ENCODE measurements around the gene CHEK1. TPM values are rescaled to one million over a fixed set of nuclear protein-coding genes. Genes with fewer than 3 reads are reported as not detected.
"Not testable (repeated sequence)": the region's sequence is repeated elsewhere in the genome, so short reads cannot be mapped to it uniquely, and the experiment has no call there.

The CHEK1 gene
- total RNA-seq, 4 donors from 2014 or later = 0.60 to 1.5 (median 0.91) TPM

DNA sequence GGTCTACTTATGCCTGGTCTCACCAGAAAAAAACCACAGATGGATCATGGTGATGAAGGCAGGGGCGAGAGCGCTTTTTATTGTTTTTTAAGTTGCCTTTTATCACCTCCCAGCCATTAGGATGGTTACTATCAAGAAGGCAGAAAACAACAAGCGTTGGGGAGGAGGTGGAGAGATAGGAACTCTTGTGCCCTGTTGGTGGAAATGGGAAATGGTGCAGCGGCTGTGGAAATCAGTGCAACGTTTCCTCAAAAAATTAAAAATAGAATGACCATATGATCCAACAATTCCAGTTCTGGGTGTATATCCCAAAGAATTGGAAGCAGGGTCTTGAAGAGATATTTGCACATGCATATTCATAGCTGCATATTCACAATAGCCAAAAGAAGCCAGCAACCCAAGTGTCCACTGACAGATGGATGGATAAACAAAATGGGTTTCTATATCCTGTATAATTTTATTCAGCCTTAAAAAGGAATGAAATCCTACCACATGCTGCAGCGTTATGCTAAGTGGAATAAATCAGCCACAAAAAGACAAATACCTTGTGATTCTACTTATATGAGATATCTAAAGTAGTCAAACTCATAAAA is 76.2 kb downstream of the CHEK1 start:
- 78 to 84% methylated on average over 6 of the region's 6 CpGs for WGBS, 2 donors
- no peaks in the 10 kb centered on the region for H3K9me3 ChIP-seq
- H3K4me1 ChIP-seq = no peaks in the 10 kb centered on the region
- DNase-seq (ENCODE audit: low spot score in 2 of 2) = no peak
- no peak overlapping the region for H3K27ac ChIP-seq
- no peaks in the 10 kb centered on the region for H3K27me3 ChIP-seq
- TF ChIP-seq POLR2A (IDR thresholded peaks at IDR 0.05) (no peak), EP300 (IDR thresholded peaks at IDR 0.05) (no peak)
- TF ChIP-seq, protein P1, sequence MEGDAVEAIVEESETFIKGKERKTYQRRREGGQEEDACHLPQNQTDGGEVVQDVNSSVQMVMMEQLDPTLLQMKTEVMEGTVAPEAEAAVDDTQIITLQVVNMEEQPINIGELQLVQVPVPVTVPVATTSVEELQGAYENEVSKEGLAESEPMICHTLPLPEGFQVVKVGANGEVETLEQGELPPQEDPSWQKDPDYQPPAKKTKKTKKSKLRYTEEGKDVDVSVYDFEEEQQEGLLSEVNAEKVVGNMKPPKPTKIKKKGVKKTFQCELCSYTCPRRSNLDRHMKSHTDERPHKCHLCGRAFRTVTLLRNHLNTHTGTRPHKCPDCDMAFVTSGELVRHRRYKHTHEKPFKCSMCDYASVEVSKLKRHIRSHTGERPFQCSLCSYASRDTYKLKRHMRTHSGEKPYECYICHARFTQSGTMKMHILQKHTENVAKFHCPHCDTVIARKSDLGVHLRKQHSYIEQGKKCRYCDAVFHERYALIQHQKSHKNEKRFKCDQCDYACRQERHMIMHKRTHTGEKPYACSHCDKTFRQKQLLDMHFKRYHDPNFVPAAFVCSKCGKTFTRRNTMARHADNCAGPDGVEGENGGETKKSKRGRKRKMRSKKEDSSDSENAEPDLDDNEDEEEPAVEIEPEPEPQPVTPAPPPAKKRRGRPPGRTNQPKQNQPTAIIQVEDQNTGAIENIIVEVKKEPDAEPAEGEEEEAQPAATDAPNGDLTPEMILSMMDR (IDR thresholded peaks at IDR 0.05) = no peak
- no peak overlapping the region for H3K4me3 ChIP-seq
- no peaks in the 10 kb centered on the region for H3K36me3 ChIP-seq

GRCh38 chr11:125701858-125702621 is 77.1 kb downstream of the CHEK1 start:
- H3K9me3 ChIP-seq = no peaks in the 10 kb centered on the region
- TF ChIP-seq POLR2A (IDR thresholded peaks at IDR 0.05) (no peak), EP300 (IDR thresholded peaks at IDR 0.05) (no peak)
- TF ChIP-seq, protein P1 (IDR thresholded peaks at IDR 0.05) = no peak
- no peaks in the 10 kb centered on the region for H3K4me1 ChIP-seq
- H3K27me3 ChIP-seq = no peaks in the 10 kb centered on the region
- H3K27ac ChIP-seq = no peak overlapping the region
- no peak for DNase-seq (ENCODE audit: low spot score in 2 of 2)
- H3K36me3 ChIP-seq = no peaks in the 10 kb centered on the region
- no peak overlapping the region for H3K4me3 ChIP-seq
- 36 to 40% methylated on average over 6 of the region's 6 CpGs for WGBS, 2 donors

- H3K4me1 ChIP-seq; H3K36me3 ChIP-seq; H3K27ac ChIP-seq; H3K4me3 ChIP-seq; H3K9me3 ChIP-seq; DNase-seq (ENCODE audit: low spot score in 2 of 2); H3K27me3 ChIP-seq: not testable (repeated sequence)
- WGBS, 2 donors = 89 to 90% methylated on average over 9 to 19 of the region's 24 CpGs
These were observed 79.7 kb downstream of the CHEK1 start for GRCh38 chr11:125704686-125705085.

DNA sequence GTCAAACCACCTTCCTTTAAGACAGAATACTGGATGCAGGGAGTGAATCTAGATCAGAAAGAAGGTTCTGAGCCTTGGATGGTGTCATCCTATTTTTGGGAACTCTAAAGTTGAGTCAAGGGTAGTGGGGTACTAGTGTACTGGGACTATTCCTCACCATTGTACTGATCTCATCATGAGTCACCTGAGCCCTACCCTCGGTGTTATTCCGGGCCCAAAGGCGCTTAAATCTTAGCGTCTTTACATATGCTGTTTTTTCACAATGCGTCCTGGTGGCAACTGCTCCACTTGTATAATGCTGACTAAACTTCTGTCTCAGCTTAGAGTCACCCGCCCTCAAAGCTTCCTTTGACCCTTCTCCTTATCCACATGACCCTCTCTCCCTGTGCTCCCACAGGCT is 95.8 kb downstream of the CHEK1 start:
- no peaks in the 10 kb centered on the region for H3K27me3 ChIP-seq
- no peak overlapping the region for H3K27ac ChIP-seq
- 78 to 88% methylated on average over 6 of the region's 6 CpGs for WGBS, 2 donors
- H3K36me3 ChIP-seq = no peaks in the 10 kb centered on the region
- no peak overlapping the region for H3K4me3 ChIP-seq
- DNase-seq (ENCODE audit: low spot score in 2 of 2) = no peak
- TF ChIP-seq POLR2A (IDR thresholded peaks at IDR 0.05) (no peak), EP300 (IDR thresholded peaks at IDR 0.05) (no peak)
- TF ChIP-seq, protein P1 (IDR thresholded peaks at IDR 0.05) = no peak
- H3K9me3 ChIP-seq = peaks cover 0 to 10% (median 0%) of the 10 kb centered on the region in 4 donors
- H3K4me1 ChIP-seq = no peaks in the 10 kb centered on the region

GRCh38 chr11:125724125-125724524 is 99.2 kb downstream of the CHEK1 start:
- H3K27me3 ChIP-seq = no peaks in the 10 kb centered on the region
- TF ChIP-seq, protein P1 (IDR thresholded peaks at IDR 0.05) = no peak
- TF ChIP-seq EP300 (IDR thresholded peaks at IDR 0.05) = no peak
- TF ChIP-seq POLR2A (IDR thresholded peaks at IDR 0.05) = no peak
- H3K4me3 ChIP-seq = no peak overlapping the region
- 79 to 93% methylated on average over 1 of the region's 1 CpG for WGBS, 2 donors
- H3K4me1 ChIP-seq = no peaks in the 10 kb centered on the region
- peaks cover 0 to 3% (median 0%) of the 10 kb centered on the region in 4 donors for H3K9me3 ChIP-seq
- H3K27ac ChIP-seq = no peak overlapping the region
- no peaks in the 10 kb centered on the region for H3K36me3 ChIP-seq
- DNase-seq (ENCODE audit: low spot score in 2 of 2) = no peak

Small RNA genes within 50 kb of the gene (small RNA-seq; reads per million reads assigned to genes)
- gene RNU2-35P = not detected

Other genes starting within 250 kb of the CHEK1 start
- 100 to 1,000 TPM in 1 of 4 donors, 10 to 100 TPM in 3; 73.8 to 109 (median 90.2) TPM for gene FEZ1, start 128.9 kb upstream of the CHEK1 start, total RNA-seq
- 10 to 100 TPM; 59.8 to 88.5 (median 76.1) TPM for gene EI24, start 55.7 kb upstream of the CHEK1 start, total RNA-seq
- 100 to 1,000 TPM in 1 of 4 donors, 10 to 100 TPM in 3; 54.8 to 172 (median 73.3) TPM for gene STT3A, start 32.3 kb upstream of the CHEK1 start, total RNA-seq
- gene ACRV1, start 55.7 kb downstream of the CHEK1 start, total RNA-seq = not detected
- not detected for gene PATE1, start 121.1 kb downstream of the CHEK1 start, total RNA-seq
- gene PATE2, start 153.7 kb downstream of the CHEK1 start, total RNA-seq = not detected
- not detected for gene PATE3, start 163.0 kb downstream of the CHEK1 start, total RNA-seq
- gene PATE4, start 208.2 kb downstream of the CHEK1 start, total RNA-seq = not detected

Data from tibial nerve (tissue), 4 donors.